NCI-H510A (cell line): Measurements from ENCODE around the gene NOC2L.
"Not testable (repeated sequence)": the region's sequence is repeated elsewhere in the genome, so short reads cannot be mapped to it uniquely, and the experiment has no call there.

Source experiments
- DNase-seq: peaks from one replicate; lab custom pipeline; 2025; lab: John Stamatoyannopoulos, UW

NOC2L gene

DNA sequence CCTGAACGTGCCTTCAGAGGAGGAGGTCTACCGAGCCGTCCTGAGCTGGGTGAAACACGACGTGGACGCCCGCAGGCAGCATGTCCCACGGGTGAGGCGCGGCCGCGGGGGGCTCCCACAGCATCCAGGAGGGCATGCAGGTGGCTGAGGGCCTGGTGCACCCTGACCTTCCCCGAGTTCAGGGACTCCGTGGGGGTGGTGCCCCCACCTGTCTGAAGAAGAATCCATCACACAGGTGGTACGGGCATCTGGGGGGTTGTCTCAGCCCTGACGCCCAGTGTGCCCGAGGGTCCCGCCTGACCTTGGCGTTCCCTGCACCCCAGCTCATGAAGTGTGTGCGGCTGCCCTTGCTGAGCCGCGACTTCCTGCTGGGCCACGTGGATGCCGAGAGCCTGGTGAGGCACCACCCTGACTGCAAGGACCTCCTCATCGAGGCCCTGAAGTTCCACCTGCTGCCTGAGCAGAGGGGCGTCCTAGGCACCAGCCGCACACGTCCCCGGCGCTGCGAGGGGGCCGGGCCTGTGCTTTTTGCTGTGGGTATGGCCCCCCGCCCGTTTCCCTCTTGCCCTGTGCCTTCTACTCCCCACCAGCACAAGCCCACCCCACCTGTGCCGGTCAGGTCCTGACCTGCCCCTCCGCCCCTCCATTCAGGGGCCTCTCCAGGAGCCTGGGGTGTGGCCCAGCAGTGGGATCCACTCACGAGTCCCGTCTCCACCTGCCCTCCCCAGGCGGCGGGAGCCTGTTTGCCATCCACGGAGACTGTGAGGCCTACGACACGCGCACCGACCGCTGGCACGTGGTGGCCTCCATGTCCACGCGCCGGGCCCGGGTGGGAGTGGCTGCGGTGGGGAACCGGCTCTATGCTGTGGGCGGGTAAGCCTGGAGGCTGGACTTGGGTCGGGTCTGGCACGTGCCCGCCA is 3.6 kb upstream of the NOC2L start:
- DNase-seq: no peak

GRCh38 chr1:961132-961669 is 2.1 kb upstream of the NOC2L start:
- no peak for DNase-seq

DNA sequence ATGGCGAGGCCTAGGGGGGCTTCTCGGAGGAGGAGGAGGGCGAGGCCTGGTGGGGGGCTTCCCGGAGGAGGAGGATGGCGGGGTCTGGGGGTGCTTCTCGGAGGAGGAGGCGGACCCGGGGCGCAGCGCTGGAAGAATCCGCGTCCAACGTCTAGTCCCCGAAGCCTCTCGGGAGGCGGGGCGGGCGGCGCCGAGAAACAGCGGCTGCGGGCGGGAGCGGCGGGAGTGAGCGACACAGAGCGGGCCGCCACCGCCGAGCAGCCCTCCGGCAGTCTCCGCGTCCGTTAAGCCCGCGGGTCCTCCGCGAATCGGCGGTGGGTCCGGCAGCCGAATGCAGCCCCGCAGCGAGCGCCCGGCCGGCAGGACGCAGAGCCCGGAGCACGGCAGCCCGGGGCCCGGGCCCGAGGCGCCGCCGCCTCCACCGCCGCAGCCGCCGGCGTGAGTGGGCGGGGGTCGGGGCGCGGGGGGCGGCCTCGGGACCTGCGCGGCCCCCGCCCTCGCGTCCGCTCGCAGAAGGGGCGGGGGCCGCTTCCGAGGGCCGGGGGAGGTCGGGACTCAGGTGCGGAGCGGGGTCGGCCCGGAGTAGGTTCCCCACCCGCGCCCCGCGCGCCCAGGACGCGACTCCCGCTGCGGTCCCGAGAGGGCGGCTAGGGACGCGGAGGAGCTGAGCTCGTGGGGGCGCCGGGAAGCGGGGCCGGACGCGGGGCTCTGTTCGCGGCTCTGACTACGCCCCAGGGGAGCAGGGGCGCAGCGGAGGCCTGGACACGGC is 1.5 kb upstream of the NOC2L start, which contains the start of gene KLHL17:
KLHL17 (plus strand) TSS at position 222 of the 769 bp plus-strand sequence; CDS start at position 332, 110 bp downstream.
- DNase-seq: peak; percentile 56

DNA sequence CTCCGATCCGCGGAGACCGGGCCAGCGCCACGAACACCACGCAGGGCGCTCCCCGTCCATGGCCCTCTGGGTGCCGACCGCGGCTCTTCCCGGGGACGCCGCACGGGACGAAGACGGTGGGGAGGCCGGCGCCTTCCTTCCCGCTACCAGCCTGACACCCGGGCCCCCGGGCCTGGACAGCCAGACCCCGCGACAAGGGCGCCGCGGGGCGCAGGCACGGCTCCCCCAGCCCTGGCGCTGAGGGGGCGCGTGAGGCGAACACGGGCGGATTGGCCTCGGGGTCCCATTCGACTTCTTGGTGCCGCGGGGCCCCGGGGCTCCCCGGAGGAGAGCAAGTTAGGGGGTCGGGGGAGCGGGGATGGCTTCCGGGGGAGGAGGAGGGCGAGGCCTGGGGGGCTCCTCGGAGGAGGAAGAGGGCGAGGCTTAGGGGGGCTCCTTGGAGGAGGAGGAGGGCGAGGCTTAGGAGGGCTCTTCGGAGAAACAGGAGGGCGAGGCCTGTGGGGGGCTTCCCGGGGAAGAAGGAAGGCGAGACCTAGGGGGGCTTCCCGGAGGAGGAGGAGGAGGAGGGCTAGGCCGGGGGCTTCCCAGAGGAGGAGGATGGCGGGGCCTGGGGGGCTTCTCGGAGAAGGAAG is 791 bp upstream of the NOC2L start:
- DNase-seq: no peak

- no peak for DNase-seq
These were observed 2.4 kb downstream of the NOC2L start for GRCh38 chr1:956636-957035.

DNA sequence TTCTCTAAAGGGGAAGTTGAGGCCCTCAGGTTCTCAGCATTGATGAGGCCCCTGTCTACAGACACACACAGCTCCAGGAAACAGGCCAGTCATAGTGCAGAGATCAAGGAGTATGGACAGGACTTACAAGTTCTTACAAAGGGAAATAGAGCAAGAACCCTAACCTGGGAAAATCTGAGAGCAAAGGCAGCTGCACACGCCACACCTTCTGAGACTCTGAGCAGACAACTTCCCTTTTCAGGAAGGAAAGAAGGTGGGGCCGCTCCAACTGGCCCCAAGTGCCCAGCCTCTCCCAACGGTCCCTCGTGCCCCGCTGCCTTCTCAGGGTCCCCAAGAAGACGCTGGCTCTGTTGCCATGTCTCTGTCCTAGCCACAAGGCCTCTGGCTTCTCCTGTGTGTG is 3.6 kb downstream of the NOC2L start:
- no peak for DNase-seq

GRCh38 chr1:954927-955326 is 4.1 kb downstream of the NOC2L start:
- DNase-seq: no peak

DNA sequence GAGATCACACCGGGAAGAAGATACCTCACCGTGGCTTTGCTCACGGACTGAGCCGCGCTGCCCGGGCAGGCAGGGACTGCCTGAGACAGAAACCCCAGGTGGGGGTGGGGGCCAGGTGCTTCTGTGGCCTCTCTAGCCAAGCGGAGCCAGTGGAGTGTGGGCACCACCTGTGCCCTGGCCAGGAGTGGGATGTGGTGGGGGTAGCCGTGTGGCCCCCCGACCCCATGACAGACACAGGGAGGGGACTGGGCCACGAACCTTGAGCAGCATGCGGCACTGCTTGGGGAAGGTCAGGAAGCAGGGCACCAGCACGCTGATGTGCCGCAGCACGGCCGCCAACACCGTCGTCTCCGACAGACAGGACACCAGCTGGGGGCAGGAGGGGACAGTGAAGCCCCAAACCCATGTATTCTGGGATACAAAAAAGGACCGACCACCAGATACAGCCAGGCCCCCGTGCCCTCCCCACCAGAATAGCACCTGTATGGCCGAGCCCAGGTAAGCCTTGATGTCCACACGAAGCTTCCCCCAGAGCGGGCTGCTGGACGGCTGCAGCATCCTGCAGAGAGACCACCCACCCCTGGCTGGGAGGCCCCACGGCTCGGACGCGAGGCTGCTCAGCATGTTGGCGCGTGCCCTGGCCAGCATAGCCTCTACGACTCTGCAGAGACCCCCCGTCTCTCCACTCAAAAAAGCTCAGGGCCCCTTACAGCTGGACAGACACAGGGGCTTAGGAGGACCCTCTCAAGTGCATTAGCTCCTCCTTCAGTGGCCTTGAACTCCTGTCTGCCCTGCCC is 5.3 kb downstream of the NOC2L start:
- no peak for DNase-seq

- no peak for DNase-seq
These were observed 6.5 kb downstream of the NOC2L start for GRCh38 chr1:952603-953002.

GRCh38 chr1:952201-952600 is 6.9 kb downstream of the NOC2L start:
- DNase-seq: no peak

GRCh38 chr1:951364-951763 is 7.7 kb downstream of the NOC2L start:
- DNase-seq: no peak

DNA sequence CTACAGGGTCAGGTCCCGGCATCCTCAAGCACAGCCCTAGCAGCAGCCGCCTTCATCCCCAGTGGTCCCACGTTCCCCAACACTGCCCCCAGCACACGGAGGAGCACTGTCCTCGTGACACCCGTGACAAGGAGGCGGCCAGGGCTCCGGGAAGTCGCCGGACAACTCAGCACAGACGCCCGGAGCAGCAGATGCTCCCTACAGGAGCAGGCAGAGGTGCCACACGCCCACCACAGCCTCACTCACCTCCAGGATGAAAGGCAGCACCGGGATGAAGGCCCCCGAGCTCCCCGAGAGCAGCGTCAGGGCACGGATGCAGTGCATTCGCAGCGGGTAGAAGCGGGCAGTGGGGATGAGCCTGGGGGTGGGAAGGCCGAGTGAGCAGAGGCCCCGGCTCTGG is 8.2 kb downstream of the NOC2L start:
- DNase-seq: no peak

DNA sequence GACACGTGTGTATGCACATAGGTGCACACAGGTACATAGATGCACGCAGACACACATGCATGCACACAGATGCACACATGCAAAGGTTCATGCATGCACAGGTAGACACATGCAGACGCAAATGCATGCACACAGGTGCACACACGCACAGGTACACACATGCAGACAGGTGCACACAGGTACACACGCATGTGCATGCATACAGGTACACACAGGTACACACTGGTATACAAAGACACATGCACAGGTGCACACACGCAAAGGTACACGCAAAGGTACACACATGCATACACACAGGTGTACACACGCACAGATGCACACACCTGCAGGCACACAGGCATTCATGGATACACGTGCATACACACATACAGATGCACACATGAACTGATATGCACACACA is 8.8 kb downstream of the NOC2L start:
- no peak for DNase-seq

GRCh38 chr1:947958-948357 is 11.1 kb downstream of the NOC2L start:
- no peak for DNase-seq

DNA sequence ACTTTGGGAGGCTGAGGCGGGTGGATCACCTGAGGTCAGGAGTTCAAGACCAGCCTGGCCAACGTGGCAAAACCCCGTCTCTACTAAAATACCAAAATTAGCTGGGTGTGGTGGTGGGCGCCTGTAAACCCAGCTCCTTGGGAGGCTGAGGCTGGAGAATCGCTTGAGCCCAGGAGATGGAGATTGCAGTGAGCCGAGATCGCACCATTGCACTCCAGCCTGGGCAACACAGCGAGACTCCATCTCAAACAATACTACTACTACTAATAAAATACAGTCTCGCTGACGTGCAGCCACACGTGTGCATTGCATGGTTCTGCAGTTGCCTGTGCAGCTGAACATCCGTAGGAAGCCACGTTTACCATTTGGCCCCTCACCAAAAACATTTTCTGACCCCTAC is 12.2 kb downstream of the NOC2L start:
- not testable (repeated sequence) for DNase-seq

DNA sequence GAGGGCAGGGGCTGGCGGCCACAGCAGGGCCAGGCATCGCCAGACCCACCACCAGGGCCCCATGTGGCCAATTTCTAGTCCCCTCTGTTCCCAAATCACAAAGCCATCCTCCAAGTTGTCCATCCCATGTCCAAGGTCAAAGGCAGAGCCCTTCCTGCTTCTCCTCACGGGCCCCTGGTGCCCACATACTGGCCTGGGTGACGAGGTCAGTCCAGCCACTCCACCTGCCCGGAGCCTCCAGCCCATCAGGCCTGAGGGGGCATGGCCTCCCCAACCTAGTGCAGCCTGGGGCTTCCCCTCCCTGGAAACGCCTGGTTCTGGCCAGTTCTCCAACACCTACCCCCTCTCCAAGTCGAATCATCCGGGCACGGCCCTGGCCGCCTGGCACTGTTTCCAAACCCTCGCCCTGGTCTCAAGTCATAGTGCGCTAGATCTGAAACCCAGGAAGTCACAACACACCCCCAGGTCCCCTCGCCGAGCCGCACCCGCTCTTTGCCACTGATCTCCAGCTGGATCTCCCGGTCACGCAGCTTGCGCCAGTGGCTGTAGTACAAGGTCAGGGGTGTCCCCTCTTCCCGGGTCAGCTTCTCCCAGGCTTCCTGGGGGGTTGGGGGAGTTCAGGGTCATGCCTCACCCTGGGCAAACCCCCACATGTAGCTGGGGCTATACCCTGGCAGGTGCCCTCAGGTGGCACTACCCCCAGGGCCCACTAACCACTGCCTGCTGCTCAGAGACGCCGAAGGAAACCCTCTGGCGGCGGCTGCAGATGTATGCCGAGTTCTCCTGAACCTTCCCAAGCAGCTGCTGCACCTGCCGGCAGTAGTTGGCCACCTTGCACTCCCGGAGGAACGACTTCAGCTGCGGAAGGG is 13.1 kb downstream of the NOC2L start:
- DNase-seq: no peak

DNA sequence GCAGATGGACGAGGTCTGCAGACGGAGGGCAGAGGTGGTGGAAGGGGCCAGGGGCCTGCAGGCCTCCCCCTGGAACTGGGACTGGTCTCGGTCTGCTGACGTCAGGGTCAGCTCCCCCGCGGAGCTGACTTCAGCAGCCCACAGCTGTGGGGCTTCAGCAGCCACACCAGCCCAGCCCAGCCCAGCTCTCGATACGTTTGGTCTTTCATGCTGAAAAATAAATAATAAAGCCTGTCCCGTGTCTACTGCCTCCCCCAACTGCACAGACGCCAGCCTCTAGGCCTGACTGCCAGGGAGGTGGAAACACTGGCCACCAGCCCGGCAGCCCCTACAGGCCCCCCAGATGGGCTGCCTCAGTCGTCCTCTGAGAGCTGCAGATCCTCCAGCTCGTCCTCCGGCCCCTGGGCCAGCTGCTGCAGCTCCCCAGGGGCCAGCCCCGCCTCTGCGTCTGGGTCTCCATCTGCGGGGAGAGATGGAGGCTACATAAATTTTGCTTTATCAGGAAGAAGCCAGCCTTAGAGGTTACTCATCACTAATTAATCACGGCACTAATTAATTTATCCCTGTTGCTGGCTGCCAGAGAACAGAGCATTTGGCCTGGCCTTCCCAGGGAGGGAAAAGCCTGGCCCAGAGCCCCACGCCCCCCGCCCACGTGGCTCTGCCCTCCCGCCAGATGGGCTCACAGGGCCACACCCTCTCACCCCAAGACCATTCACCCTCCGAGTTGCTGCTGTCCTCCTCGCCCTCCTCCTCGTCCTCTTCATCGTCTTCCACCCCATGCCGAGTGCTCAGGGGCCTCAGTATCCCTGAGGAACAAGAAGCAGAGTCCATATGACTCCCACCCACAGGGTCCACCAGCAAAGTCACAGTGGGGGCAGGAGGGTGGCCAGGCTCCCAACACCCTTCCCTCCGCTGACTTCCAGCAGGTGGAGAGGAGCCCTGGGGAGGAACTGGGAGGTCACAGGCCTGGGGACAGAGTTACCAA is 14.4 kb downstream of the NOC2L start:
- no peak for DNase-seq

GRCh38 chr1:943545-944340 is 15.3 kb downstream of the NOC2L start:
- no peak for DNase-seq
